IMR-90 (cell line): ENCODE data around the gene LYZL2. TPM values are rescaled to one million over a fixed set of nuclear protein-coding genes. Genes with fewer than 3 reads are reported as not detected.

Experiments
- ATAC-seq: fragments of 200-7000 bp; cut with Tn5 transposase; 2 replicates; pipeline ENCODE4 v1.9.1; 2020; ENCODE audit warnings: low read depth, mild to moderate bottlenecking, moderate library complexity
- BruUV-seq: library from RNA; stranded (reverse); fragments of 400-500 nt; replicated peaks from 2 replicates; lab custom pipeline; 2021; lab: Mats Ljungman, UMichigan
- CTCF ChIA-PET: fragments of 300-600 bp; formaldehyde crosslinking; extraction: SDS; loops from one replicate; lab custom pipeline; 2021; ENCODE audit warnings: antibody characterized with exemption; lab: Yijun Ruan, JAX
- POLR2A ChIA-PET: fragments of 300-600 bp; sonication (Branson Sonifier 250); formaldehyde crosslinking; loops from one replicate; lab custom pipeline; 2022; ENCODE audit warnings: antibody characterized with exemption; ENCODE audit not compliant: unreplicated experiment; lab: Charles Lee
- DNase-seq: peaks from one replicate; pipeline ENCODE4 v3.0.0; 2013
- H2AFZ ChIP-seq: replicated peaks from 2 replicates; pipeline ENCODE3; 2013; ENCODE audit warnings: low read length, mild to moderate bottlenecking; ENCODE audit not compliant: poor library complexity
- H2AK5ac ChIP-seq: 2 replicates; pipeline ENCODE4 v1.6.1; 2013; ENCODE audit warnings: low read depth, low read length, inconsistent platforms
- H2AK9ac ChIP-seq: replicated peaks from 2 replicates; pipeline ENCODE3; 2013; ENCODE audit warnings: mild to moderate bottlenecking, low read depth, low read length, moderate library complexity; ENCODE audit not compliant: poor library complexity
- H2BK120ac ChIP-seq: 2 replicates; pipeline ENCODE4 v1.6.1; 2013; ENCODE audit warnings: low read depth, low read length, inconsistent platforms
- H2BK15ac ChIP-seq: 3 replicates; pipeline ENCODE4 v1.6.1; 2013; ENCODE audit warnings: low read depth, low read length, inconsistent platforms
- H2BK20ac ChIP-seq: 2 replicates; pipeline ENCODE4 v1.6.1; 2013; ENCODE audit warnings: low read depth, mild to moderate bottlenecking, inconsistent platforms, low read length, moderate library complexity
- H2BK5ac ChIP-seq: 2 replicates; pipeline ENCODE4 v1.6.1; 2013; ENCODE audit warnings: mild to moderate bottlenecking, low read depth, low read length, inconsistent platforms; ENCODE audit not compliant: poor library complexity, severe bottlenecking
- H3K14ac ChIP-seq: replicated peaks from 2 replicates; pipeline ENCODE4 v1.6.1; 2013; ENCODE audit warnings: low read depth, low read length, inconsistent platforms
- H3K18ac ChIP-seq: 2 replicates; pipeline ENCODE4 v1.6.1; 2013; ENCODE audit warnings: low read depth, low read length, control low read depth
- H3K23ac ChIP-seq: 2 replicates; pipeline ENCODE4 v1.6.1; 2013; ENCODE audit warnings: low read depth, low read length, inconsistent platforms
- H3K27ac ChIP-seq: 2 replicates; pipeline ENCODE4 v1.5.1; 2013; ENCODE audit warnings: mild to moderate bottlenecking, control low read depth, low read length; ENCODE audit not compliant: insufficient read depth
- H3K27me3 ChIP-seq: 2 replicates; pipeline ENCODE4 v1.6.1; 2013; ENCODE audit warnings: low read length; ENCODE audit not compliant: control insufficient read depth, insufficient read depth
- H3K36me3 ChIP-seq: 2 replicates; pipeline ENCODE4 v1.6.1; 2013; ENCODE audit warnings: low read length, mixed read lengths; ENCODE audit not compliant: control insufficient read depth, insufficient read depth
- H3K4ac ChIP-seq: 2 replicates; pipeline ENCODE4 v1.6.1; 2013; ENCODE audit warnings: low read depth, low read length, inconsistent platforms
- H3K4me1 ChIP-seq: 2 replicates; pipeline ENCODE4 v1.6.1; 2013; ENCODE audit warnings: low read length, mixed read lengths; ENCODE audit not compliant: control insufficient read depth, insufficient read depth
- H3K4me2 ChIP-seq: 2 replicates; pipeline ENCODE4 v1.6.1; 2013; ENCODE audit warnings: low read depth, mild to moderate bottlenecking, control low read depth, low read length, moderate library complexity
- H3K4me3 ChIP-seq: 2 replicates; pipeline ENCODE4 v1.5.1; 2013; ENCODE audit warnings: low read depth, mild to moderate bottlenecking, control low read depth, low read length, moderate library complexity; ENCODE audit not compliant: insufficient read depth
- H3K56ac ChIP-seq: 2 replicates; pipeline ENCODE4 v1.6.1; 2013; ENCODE audit warnings: low read length, inconsistent platforms; ENCODE audit not compliant: insufficient read depth; ENCODE audit errors: extremely low read depth
- H3K79me1 ChIP-seq, 2 experiments: 2 replicates each; pipeline ENCODE4 v1.6.1; 2013; ENCODE audit warnings: low read length in 2 of 2, inconsistent platforms in 1 of 2, low read depth in 1 of 2
- H3K9ac ChIP-seq: 2 replicates; pipeline ENCODE4 v1.6.1; 2013; ENCODE audit warnings: low read depth, low read length, control low read depth
- H3K9me1 ChIP-seq: 2 replicates; pipeline ENCODE4 v1.6.1; 2013; ENCODE audit warnings: low read length, inconsistent platforms; ENCODE audit not compliant: insufficient read depth
- H3K9me3 ChIP-seq: 2 replicates; pipeline ENCODE4 v1.6.1; 2013; ENCODE audit warnings: low read length; ENCODE audit not compliant: control insufficient read depth, insufficient read depth
- H4K20me1 ChIP-seq: 2 replicates; pipeline ENCODE4 v1.6.1; 2013; ENCODE audit warnings: low read length, inconsistent platforms; ENCODE audit not compliant: insufficient read depth
- H4K5ac ChIP-seq: 2 replicates; pipeline ENCODE4 v1.6.1; 2013; ENCODE audit warnings: mild to moderate bottlenecking, low read depth, low read length, control low read depth
- H4K8ac ChIP-seq, 2 experiments: 2 replicates each; pipeline ENCODE4 v1.6.1; 2013; ENCODE audit warnings: low read depth in 2 of 2, low read length in 2 of 2, control low read depth in 1 of 2, inconsistent platforms in 1 of 2
- H4K91ac ChIP-seq: 2 replicates; pipeline ENCODE4 v1.6.1; 2013; ENCODE audit warnings: low read depth, low read length, inconsistent platforms; ENCODE audit not compliant: insufficient read depth
- BHLHE40 ChIP-seq: fragments of 150-350 bp; IDR thresholded peaks from 2 replicates; pipeline ENCODE4 v1.6.1; 2016; ENCODE audit warnings: mild to moderate bottlenecking, low read depth, low read length
- CEBPB ChIP-seq: IDR thresholded peaks from 2 replicates; pipeline ENCODE4 v1.6.1; 2012; ENCODE audit warnings: low read depth, low read length, improper control_type of control experiment
- CTCF ChIP-seq: conservative IDR thresholded peaks from 2 replicates; pipeline ENCODE4 v1.5.1; 2012; ENCODE audit warnings: mild to moderate bottlenecking, low read depth, low read length, improper control_type of control experiment
- FOS ChIP-seq: fragments of 150-350 bp; IDR thresholded peaks from 2 replicates; pipeline ENCODE4 v1.6.1; 2016; ENCODE audit warnings: low read depth, low read length
- MAFK ChIP-seq: IDR thresholded peaks from 2 replicates; pipeline ENCODE4 v1.6.1; 2012; ENCODE audit warnings: low read depth, low read length, improper control_type of control experiment
- MAZ ChIP-seq: IDR thresholded peaks from 2 replicates; pipeline ENCODE4 v1.6.1; 2012; ENCODE audit warnings: low read depth, mild to moderate bottlenecking, low read length, improper control_type of control experiment, moderate library complexity, borderline replicate concordance
- POLR2A ChIP-seq: IDR thresholded peaks from 2 replicates; pipeline ENCODE4 v1.6.1; 2012; ENCODE audit warnings: mild to moderate bottlenecking, low read depth, low read length
- RCOR1 ChIP-seq: IDR thresholded peaks from 2 replicates; pipeline ENCODE4 v1.6.1; 2012; ENCODE audit warnings: mild to moderate bottlenecking, low read length, improper control_type of control experiment; ENCODE audit not compliant: insufficient replicate concordance
- RFX5 ChIP-seq: IDR thresholded peaks from 2 replicates; pipeline ENCODE4 v1.8.0; 2012; ENCODE audit warnings: low read depth, mild to moderate bottlenecking, low read length, moderate library complexity
- USF2 ChIP-seq: fragments of 150-350 bp; IDR thresholded peaks from 2 replicates; pipeline ENCODE4 v1.6.1; 2017; ENCODE audit warnings: mild to moderate bottlenecking, antibody characterized with exemption, low read length, low read depth
- WGBS, 2 experiments: methylation state at CpG; one replicate each; pipeline versions ENCODE4 v1.1.5 to v1.1.7; 2013; ENCODE audit warnings: missing lambda C conversion rate in 2 of 2; ENCODE audit not compliant: insufficient read length in 1 of 2; ENCODE audit errors: extremely low coverage in 2 of 2; 5-methylcytosine and 5-hydroxymethylcytosine counted together
- dilution Hi-C: fragments of 300-500 bp; cut with HindIII; formaldehyde crosslinking; loops from one replicate; pipeline ENCODE4 v1.14.3; 2018; ENCODE audit warnings: low sequenced_read_pairs; ENCODE audit not compliant: unreplicated experiment
- in situ Hi-C: fragments of 300-500 bp; cut with MboI; formaldehyde crosslinking; loops from 3 replicates; pipeline ENCODE4 v1.14.3; 2019; ENCODE audit warnings: low sequenced_read_pairs, inconsistent platforms, mixed read lengths
- intact Hi-C: fragments of 100-400 bp; cut with micrococcal nuclease; formaldehyde crosslinking; loops from 2 replicates; pipeline ENCODE4 v1.10.0; 2022
- polyA plus RNA-seq, 3 experiments: library from polyadenylated mRNA; depleted of rRNA; stranded (reverse); fragments of >200 nt; gene quantifications; 2 replicates each; pipeline ENCODE4 v1.2.3, GENCODE V29; 2012; ENCODE audit warnings: low replicate concordance in 1 of 3
- total RNA-seq: library from RNA; depleted of rRNA; stranded (reverse); fragments of >200 nt; gene quantifications from 2 replicates; pipeline ENCODE4 v1.2.3, GENCODE V29; 2012
- TF ChIP-seq, protein P1 (sequence below): fragments of 150-350 bp; IDR thresholded peaks from 2 replicates; pipeline ENCODE4 v1.6.1; 2016; ENCODE audit warnings: low read depth, mild to moderate bottlenecking, low read length, moderate library complexity, borderline replicate concordance

The LYZL2 gene
- total and polyA plus RNA-seq, 2 of the 4 experiments (the other 2 are of a cell fraction), result not detected

DNA sequence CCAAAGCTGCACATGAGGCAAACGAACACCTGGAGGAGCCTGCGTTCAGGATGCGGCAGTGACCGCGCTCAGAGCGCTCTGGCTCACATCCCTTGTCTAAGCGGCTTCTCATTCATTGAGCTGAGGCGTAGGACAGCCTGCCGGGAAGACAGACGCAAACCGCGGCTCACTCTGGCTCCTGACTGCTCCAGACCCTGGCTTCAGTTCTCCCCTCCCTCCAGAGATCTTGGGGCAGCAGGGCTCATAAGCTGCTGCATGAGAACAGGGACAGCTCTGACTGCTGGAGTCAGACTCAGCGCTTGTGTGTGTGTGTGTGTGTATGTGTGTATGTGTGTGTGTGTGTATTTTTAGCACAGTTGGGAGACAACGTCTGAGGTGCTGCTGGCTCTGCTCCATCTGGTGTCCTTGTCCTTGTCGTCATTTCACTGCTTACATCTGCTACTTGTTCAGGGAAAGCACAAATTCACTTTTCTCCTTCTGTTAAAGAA lies 15.8 kb upstream of the LYZL2 start:
- no peak overlapping the region for H2BK5ac ChIP-seq
- no peak overlapping the region for H3K18ac ChIP-seq
- intact Hi-C loops, result no loop called here
- peak; percentile 44 for ATAC-seq
- peak overlapping the region in 1 of 2 experiments; percentile 50; a peak in 2 of 4 replicates for H4K8ac ChIP-seq
- H3K4me2 ChIP-seq, result peak overlapping the region; percentile 10; the same call in 1 of the 2 replicates
- WGBS, 2 experiments, result 11% methylated on average over 11 of the region's 15 CpGs; no CpG with 5 or more reads in 1 of the 2 experiments
- no peak overlapping the region for H3K9ac ChIP-seq
- peak overlapping the region; percentile 82; the same call in 1 of the 2 replicates for H3K23ac ChIP-seq
- peak; percentile 47 for DNase-seq
- H3K4me1 ChIP-seq, result peaks cover 2% of the 10 kb centered on the region
- peak overlapping the region; percentile 3 for H3K14ac ChIP-seq
- no peak overlapping the region for H2AK9ac ChIP-seq
- H3K27me3 ChIP-seq, result no peaks in the 10 kb centered on the region
- BruUV-seq, result no TSS peak
- ChIA-PET CTCF (no interaction called here), POLR2A (interaction anchor here (0.6 kb wide), 1 partner anchor 173 kb away, joined by 4 read pairs; no protein-coding TSS in a partner anchor)
- 0 out of 2 replicates have a peak overlapping the region, but pooled peaks have one; percentile 13 for H4K91ac ChIP-seq
- no peaks in the 10 kb centered on the region for H3K9me3 ChIP-seq
- no peak overlapping the region; the same call in 2 of the 3 replicates for H2BK15ac ChIP-seq
- peak overlapping the region; percentile 5; the same call in 1 of the 2 replicates for H3K4ac ChIP-seq
- no peak overlapping the region for H4K5ac ChIP-seq
- H3K27ac ChIP-seq, result no peak overlapping the region
- dilution Hi-C loops, result no loop called here
- 0 out of 2 replicates have a peak overlapping the region, but pooled peaks have one; percentile 6 for H2BK20ac ChIP-seq
- H3K9me1 ChIP-seq, result no peaks in the 10 kb centered on the region; the same call in 1 of the 2 replicates
- H4K20me1 ChIP-seq, result no peaks in the 10 kb centered on the region
- H3K56ac ChIP-seq, result no peak overlapping the region
- H3K79me1 ChIP-seq, result no peaks in the 10 kb centered on the region; a peak in 1 of 4 replicates
- in situ Hi-C loops, result no loop called here
- H2AK5ac ChIP-seq, result peak overlapping the region; percentile 70; the same call in 1 of the 2 replicates
- H3K36me3 ChIP-seq, result no peaks in the 10 kb centered on the region
- TF ChIP-seq, protein P1, sequence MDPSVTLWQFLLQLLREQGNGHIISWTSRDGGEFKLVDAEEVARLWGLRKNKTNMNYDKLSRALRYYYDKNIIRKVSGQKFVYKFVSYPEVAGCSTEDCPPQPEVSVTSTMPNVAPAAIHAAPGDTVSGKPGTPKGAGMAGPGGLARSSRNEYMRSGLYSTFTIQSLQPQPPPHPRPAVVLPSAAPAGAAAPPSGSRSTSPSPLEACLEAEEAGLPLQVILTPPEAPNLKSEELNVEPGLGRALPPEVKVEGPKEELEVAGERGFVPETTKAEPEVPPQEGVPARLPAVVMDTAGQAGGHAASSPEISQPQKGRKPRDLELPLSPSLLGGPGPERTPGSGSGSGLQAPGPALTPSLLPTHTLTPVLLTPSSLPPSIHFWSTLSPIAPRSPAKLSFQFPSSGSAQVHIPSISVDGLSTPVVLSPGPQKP, result no peak
- TF ChIP-seq MAFK, result no peak
- TF ChIP-seq CTCF, result no peak
- TF ChIP-seq CEBPB, result no peak
- no peak for TF ChIP-seq POLR2A
- TF ChIP-seq RFX5, result no peak
- TF ChIP-seq RCOR1, result no peak
- TF ChIP-seq MAZ, result no peak
- no peak for TF ChIP-seq FOS
- TF ChIP-seq USF2, result no peak
- TF ChIP-seq BHLHE40, result no peak
- H2AFZ ChIP-seq, result peak overlapping the region; percentile 87
- H2BK120ac ChIP-seq, result peak overlapping the region; percentile 42; the same call in 1 of the 2 replicates
- H3K4me3 ChIP-seq, result no peak overlapping the region
